ENCODE data around the gene ANP32A. TPM values are rescaled to one million over a fixed set of nuclear protein-coding genes. Genes with fewer than 3 reads are reported as not detected.

Gene ANP32A
- total RNA-seq (2022; extraction: Qiagen RNA extraction; ENCODE audit: low read depth): 266 to 285 TPM (median 282 TPM) in 5 replicates

DNA sequence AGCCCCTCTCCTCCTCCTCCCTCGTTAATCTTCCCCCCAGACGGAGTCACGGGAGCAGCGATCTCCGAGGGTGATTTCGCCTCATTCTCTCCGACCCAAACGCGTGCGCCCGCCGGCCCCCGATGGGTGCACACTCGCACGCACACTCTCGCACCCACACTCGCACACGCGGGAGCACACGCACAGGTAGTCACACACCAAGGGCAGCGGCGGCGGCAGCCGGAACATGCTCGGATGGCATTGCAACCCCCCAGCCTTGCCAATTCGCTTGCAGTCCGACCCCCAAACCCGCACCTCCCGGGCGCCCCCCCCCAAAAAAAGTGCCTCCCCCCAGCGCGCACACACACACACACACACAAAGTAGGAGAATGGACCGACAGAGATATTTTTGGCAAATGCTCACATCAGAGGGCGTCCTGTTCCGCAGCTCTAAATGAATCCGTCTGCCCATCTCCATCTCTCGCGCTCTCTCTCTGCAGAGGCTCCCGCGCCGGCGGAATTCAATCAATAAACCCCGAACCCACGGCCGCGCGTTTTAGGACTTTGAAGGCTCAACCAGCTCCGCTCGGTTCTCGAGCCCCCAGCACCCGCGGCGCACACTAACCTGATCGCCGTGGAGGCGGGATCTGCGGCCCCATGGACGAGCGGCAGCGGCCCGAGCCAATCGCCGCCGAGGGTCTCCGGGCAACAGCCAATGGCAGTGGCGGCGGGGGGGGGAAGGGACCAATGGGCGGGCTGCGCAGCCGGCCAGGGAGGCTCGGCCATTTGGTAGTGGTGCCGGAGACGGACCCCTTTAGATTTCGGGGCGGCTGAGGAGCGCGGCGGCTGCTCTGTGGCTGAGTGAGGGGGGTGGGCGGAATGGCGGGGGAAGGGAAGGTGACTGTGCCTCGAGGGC lies at the start of gene ANP32A:
ANP32A (minus strand) TSS at position 601 of the 895 bp plus-strand sequence; CDS start at position 457, 144 bp downstream.

Other genes starting within 250 kb of the ANP32A start
- 2.9 to 4.0 TPM (median 3.7 TPM) in 5 replicates for gene CORO2B, start 241.9 kb downstream of the ANP32A start, total RNA-seq (2022; extraction: Qiagen RNA extraction; ENCODE audit: low read depth)
- not detected in 5 replicates for gene SPESP1, start 109.6 kb upstream of the ANP32A start, total RNA-seq (2022; extraction: Qiagen RNA extraction; ENCODE audit: low read depth)
- 0.12 to 0.48 TPM (median 0.20 TPM) in 5 replicates for gene NOX5, start 193.8 kb upstream of the ANP32A start, total RNA-seq (2022; extraction: Qiagen RNA extraction; ENCODE audit: low read depth)